Measurements from ENCODE around the gene XCR1.

GRCh38 chr3:45993421-45994027 is 33.8 kb downstream of the XCR1 start:
- no peak for TF ChIP-seq POLR2A (IDR thresholded peaks at IDR 0.05)
- no peak for TF ChIP-seq CTCF (IDR thresholded peaks at IDR 0.05)
